HL-60 (cell line): ENCODE results near the gene TMEM74B.

Experiments used
- DNase-seq, 2 experiments: peaks; one replicate each; pipeline ENCODE4 v3.0.0-alpha.2; 2010 to 2020; ENCODE audit warnings: low read depth in 1 of 2, low spot score in 1 of 2
- H3K27ac ChIP-seq: fragments of 250-450 bp; sonication (Bioruptor Pico); replicated peaks from 2 replicates; pipeline ENCODE4 v1.5.1; 2020; ENCODE audit warnings: mild to moderate bottlenecking, moderate library complexity
- H3K27me3 ChIP-seq: fragments of 250-450 bp; sonication (Bioruptor Pico); 2 replicates; pipeline ENCODE4 v1.5.1; 2021; ENCODE audit warnings: mild to moderate bottlenecking, moderate library complexity; ENCODE audit not compliant: insufficient read depth, poor library complexity, severe bottlenecking
- H3K4me3 ChIP-seq: replicated peaks from 2 replicates; pipeline ENCODE4 v1.5.1; 2011; ENCODE audit warnings: mild to moderate bottlenecking, control low read depth, low read length; ENCODE audit not compliant: insufficient read depth
- GABPA ChIP-seq: IDR thresholded peaks from 2 replicates; pipeline ENCODE4 v1.6.1; 2012; ENCODE audit warnings: low read depth
- POLR2AphosphoS5 ChIP-seq: IDR thresholded peaks from 2 replicates; pipeline ENCODE4 v1.6.1; 2012; ENCODE audit warnings: low read depth
- SPI1 ChIP-seq: IDR thresholded peaks from 2 replicates; pipeline ENCODE4 v1.6.1; 2012; ENCODE audit warnings: low read depth, mild to moderate bottlenecking, borderline replicate concordance
- TF ChIP-seq, protein P1 (sequence below): IDR thresholded peaks from one replicate; pipeline ENCODE4 v1.5.1; 2011; ENCODE audit warnings: low read length, control low read depth, inconsistent platforms; ENCODE audit not compliant: insufficient read depth
- TF ChIP-seq, protein P2 (sequence below): IDR thresholded peaks from 2 replicates; pipeline ENCODE4 v1.6.1; 2012; ENCODE audit warnings: low read depth; ENCODE audit not compliant: insufficient replicate concordance

TMEM74B gene

DNA sequence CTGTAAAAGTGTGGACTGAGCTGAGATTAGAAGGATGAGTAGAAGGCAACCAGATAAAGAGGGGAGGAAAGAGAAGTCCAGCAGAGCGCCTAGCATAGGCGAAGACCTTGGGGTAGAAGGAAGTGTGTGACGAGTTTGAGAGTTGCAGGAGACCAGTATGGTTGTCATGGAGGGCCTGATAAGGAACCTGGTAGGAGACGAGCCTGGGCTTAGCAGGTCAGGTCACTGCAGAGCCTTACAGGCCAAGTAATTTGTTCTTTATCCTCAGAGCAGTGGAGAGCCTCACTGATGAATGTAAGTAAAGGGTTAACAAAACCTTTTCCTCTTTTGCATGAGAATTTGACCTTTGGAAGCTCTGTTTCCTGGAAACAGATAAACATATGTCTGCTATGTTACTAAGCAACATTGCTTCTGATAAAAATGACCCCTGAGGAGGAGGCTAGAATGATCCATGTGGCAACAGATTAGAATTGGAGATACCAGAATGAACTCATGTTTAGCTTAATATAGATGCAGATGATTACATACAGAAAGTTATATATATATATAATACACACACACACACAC lies 2.9 kb upstream of the TMEM74B start:
- Histone ChIP-seq H3K27ac (no peak overlapping the region), H3K27me3 (peaks cover 13% of the 10 kb centered on the region), H3K4me3 (no peak overlapping the region)
- DNase-seq: no peak
- TF ChIP-seq POLR2AphosphoS5: no peak
- TF ChIP-seq GABPA: no peak
- TF ChIP-seq, protein P1, sequence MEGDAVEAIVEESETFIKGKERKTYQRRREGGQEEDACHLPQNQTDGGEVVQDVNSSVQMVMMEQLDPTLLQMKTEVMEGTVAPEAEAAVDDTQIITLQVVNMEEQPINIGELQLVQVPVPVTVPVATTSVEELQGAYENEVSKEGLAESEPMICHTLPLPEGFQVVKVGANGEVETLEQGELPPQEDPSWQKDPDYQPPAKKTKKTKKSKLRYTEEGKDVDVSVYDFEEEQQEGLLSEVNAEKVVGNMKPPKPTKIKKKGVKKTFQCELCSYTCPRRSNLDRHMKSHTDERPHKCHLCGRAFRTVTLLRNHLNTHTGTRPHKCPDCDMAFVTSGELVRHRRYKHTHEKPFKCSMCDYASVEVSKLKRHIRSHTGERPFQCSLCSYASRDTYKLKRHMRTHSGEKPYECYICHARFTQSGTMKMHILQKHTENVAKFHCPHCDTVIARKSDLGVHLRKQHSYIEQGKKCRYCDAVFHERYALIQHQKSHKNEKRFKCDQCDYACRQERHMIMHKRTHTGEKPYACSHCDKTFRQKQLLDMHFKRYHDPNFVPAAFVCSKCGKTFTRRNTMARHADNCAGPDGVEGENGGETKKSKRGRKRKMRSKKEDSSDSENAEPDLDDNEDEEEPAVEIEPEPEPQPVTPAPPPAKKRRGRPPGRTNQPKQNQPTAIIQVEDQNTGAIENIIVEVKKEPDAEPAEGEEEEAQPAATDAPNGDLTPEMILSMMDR: no peak
- TF ChIP-seq, protein P2, sequence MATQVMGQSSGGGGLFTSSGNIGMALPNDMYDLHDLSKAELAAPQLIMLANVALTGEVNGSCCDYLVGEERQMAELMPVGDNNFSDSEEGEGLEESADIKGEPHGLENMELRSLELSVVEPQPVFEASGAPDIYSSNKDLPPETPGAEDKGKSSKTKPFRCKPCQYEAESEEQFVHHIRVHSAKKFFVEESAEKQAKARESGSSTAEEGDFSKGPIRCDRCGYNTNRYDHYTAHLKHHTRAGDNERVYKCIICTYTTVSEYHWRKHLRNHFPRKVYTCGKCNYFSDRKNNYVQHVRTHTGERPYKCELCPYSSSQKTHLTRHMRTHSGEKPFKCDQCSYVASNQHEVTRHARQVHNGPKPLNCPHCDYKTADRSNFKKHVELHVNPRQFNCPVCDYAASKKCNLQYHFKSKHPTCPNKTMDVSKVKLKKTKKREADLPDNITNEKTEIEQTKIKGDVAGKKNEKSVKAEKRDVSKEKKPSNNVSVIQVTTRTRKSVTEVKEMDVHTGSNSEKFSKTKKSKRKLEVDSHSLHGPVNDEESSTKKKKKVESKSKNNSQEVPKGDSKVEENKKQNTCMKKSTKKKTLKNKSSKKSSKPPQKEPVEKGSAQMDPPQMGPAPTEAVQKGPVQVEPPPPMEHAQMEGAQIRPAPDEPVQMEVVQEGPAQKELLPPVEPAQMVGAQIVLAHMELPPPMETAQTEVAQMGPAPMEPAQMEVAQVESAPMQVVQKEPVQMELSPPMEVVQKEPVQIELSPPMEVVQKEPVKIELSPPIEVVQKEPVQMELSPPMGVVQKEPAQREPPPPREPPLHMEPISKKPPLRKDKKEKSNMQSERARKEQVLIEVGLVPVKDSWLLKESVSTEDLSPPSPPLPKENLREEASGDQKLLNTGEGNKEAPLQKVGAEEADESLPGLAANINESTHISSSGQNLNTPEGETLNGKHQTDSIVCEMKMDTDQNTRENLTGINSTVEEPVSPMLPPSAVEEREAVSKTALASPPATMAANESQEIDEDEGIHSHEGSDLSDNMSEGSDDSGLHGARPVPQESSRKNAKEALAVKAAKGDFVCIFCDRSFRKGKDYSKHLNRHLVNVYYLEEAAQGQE: no peak
- TF ChIP-seq SPI1: no peak

DNA sequence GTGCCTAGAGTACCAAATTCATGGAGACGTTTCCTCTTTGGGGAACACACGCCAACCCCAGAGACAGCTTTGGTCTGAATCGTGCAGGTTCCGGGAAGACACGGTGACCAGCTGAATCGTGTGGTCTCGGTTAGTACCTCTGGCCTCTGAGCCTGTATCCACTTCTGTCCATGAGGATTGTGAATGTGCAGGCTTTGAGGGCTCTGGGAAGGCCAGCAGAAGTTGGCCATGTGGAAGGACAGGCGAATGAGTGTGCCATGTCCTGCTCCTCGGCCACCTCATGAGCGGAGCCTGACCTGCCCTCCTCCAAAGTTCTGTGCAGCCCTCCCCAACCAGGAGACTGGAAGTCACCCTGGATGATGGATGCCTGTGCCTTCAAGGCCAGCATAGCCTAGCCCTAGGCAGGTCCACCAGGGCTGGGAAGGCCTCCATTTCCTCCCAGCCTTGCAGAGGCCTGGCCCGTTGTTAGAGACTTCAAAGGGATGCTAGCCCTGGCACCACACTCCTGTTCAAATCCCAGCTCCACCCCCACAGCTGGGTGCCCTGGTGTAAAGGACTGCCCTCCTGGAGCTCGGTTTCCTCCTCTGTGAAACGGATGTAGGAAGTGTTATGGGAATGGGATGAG lies 1.7 kb upstream of the TMEM74B start:
- peaks cover 13% of the 10 kb centered on the region for H3K27me3 ChIP-seq
- TF ChIP-seq, protein P1: no peak
- TF ChIP-seq GABPA (no peak), POLR2AphosphoS5 (no peak), SPI1 (no peak)
- TF ChIP-seq, protein P2: no peak

DNA sequence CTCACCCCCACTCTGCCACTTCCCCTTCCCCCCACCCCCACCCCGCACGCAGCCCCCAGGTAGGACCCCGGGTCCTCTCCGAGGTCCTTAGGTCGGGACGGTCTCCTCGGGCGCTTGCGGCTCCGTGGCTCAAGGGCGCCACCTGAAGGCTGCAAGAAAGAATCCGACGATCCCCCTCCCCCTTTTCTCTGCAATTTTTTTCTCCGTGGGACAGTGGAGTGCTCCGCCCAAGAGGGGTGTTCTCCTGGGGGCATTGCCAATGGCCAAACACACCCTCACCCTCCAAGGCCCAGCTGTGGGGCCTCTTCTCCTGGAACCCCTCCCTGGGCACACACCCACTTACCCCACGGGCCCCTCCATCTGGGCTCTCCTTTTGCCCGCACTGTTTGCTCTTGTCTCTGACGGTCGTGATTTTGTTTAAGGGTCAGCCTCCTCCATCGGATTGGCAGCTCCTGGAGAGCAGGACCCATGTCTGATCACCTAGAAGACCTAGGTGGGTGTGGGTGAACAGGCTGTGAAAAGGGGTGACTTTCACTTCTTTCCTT lies 1.1 kb upstream of the TMEM74B start:
- H3K27ac ChIP-seq: no peak overlapping the region
- H3K27me3 ChIP-seq: peaks cover 13% of the 10 kb centered on the region
- DNase-seq: peak; percentile 42 to 50
- TF ChIP-seq, protein P2: peak; percentile 24
- TF ChIP-seq GABPA: no peak
- TF ChIP-seq, protein P1: peak; percentile 51
- H3K4me3 ChIP-seq: peak overlapping the region; percentile 34

More for the DNA sequence above, 1.7 kb upstream of the TMEM74B start:
- Histone ChIP-seq H3K4me3 (no peak overlapping the region), H3K27ac (no peak overlapping the region)
- no peak for DNase-seq
